Progenitor cell of endocrine pancreas (in vitro differentiated cells): Measurements from ENCODE around the gene CTAG1A. TPM values are rescaled to one million over a fixed set of nuclear protein-coding genes. Genes with fewer than 3 reads are reported as not detected.
"Not testable (repeated sequence)": the region's sequence is repeated elsewhere in the genome, so short reads cannot be mapped to it uniquely, and the experiment has no call there.

Experiments used
- DNase-seq: peaks from one replicate; pipeline ENCODE4 v3.0.0; 2021; ENCODE audit warnings: low spot score; ENCODE audit not compliant: unreplicated experiment
- H3K27ac Mint-ChIP-seq: 2 replicates; pipeline ENCODE4 v1.8.0; 2021; ENCODE audit warnings: mild to moderate bottlenecking, moderate library complexity, mixed read lengths
- H3K27me3 Mint-ChIP-seq: 2 replicates; pipeline ENCODE4 v1.8.0; 2021; ENCODE audit warnings: mixed read lengths
- H3K36me3 Mint-ChIP-seq: 2 replicates; pipeline ENCODE4 v1.8.0; 2022; ENCODE audit warnings: mixed read lengths; ENCODE audit not compliant: insufficient read depth
- H3K4me1 Mint-ChIP-seq: 2 replicates; pipeline ENCODE4 v1.8.0; 2021; ENCODE audit warnings: low read depth, mixed read lengths
- H3K4me3 Mint-ChIP-seq: 2 replicates; pipeline ENCODE4 v1.8.0; 2021; ENCODE audit warnings: low read depth, mild to moderate bottlenecking, moderate library complexity, mixed read lengths
- H3K9me3 Mint-ChIP-seq: 2 replicates; pipeline ENCODE4 v1.8.0; 2021; ENCODE audit warnings: low read depth, mixed read lengths
- total RNA-seq: library from RNA; stranded (reverse); gene quantifications from 2 replicates; pipeline ENCODE4 v1.2.1, GENCODE V29; 2021

Gene CTAG1A
- total RNA-seq, 1 donor from 2014 or later, result not detected

DNA sequence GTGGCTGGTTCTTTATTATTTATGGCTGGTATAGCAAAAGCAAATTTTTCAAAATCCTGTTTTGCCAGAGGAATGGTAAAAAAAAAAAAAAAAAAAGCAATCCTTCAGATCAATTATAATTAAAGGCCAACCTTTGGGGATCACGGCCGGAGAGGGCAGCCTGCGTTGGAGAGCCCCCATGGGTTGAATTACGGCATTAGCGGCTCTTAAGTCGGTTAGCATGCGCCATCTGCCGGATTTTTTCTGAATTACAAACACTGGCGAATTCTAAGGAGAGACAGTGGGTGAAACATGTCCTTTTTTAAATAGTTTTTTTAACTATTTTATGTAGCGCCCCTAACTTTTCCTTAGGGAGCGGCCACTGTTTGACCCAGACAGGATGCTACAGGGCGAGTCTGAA lies 28.7 kb downstream of the CTAG1A start:
- not testable (repeated sequence) for H3K4me1 Mint-ChIP-seq, H3K27me3 Mint-ChIP-seq, H3K4me3 Mint-ChIP-seq, H3K36me3 Mint-ChIP-seq, DNase-seq, H3K9me3 Mint-ChIP-seq, H3K27ac Mint-ChIP-seq

- H3K4me3 Mint-ChIP-seq, H3K27ac Mint-ChIP-seq, H3K4me1 Mint-ChIP-seq, H3K36me3 Mint-ChIP-seq, DNase-seq, H3K9me3 Mint-ChIP-seq, H3K27me3 Mint-ChIP-seq: not testable (repeated sequence)
Observed at GRCh38 chrX:154619182-154619581, 34.2 kb downstream of the CTAG1A start, which contains the start of gene CTAG1B. Gene CTAG1B (minus strand): TSS chrX:154619282. CDS start chrX:154619218, 64 bp downstream.

GRCh38 chrX:154620767-154621414 lies 36.0 kb downstream of the CTAG1A start:
- not testable (repeated sequence) for H3K4me3 Mint-ChIP-seq

DNA sequence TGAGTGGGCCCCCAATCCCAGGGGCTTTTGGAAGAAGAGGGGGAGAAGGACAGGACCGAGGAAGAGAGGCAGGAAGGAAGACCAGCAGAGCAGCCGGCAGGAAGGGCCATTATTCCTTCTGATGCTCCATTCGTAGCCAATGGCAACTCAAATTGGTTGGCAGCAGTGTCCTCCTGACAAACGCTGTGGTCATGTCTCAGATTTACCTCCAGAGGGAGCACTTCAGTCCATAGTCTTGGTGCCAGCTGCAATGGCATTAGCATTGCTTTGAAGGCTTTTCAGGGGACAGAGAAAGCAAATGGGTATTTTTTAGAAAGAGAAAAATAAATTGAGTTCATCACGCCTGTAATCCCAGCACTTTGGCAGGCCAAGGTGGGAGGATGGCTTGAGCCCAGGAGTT lies 44.0 kb downstream of the CTAG1A start:
- H3K4me1 Mint-ChIP-seq, DNase-seq, H3K4me3 Mint-ChIP-seq, H3K36me3 Mint-ChIP-seq, H3K27ac Mint-ChIP-seq, H3K27me3 Mint-ChIP-seq, H3K9me3 Mint-ChIP-seq: not testable (repeated sequence)

More at GRCh38 chrX:154620767-154621414, 36.0 kb downstream of the CTAG1A start:
- not testable (repeated sequence) for H3K36me3 Mint-ChIP-seq, H3K4me1 Mint-ChIP-seq, H3K27me3 Mint-ChIP-seq, H3K27ac Mint-ChIP-seq, H3K9me3 Mint-ChIP-seq, DNase-seq

DNA sequence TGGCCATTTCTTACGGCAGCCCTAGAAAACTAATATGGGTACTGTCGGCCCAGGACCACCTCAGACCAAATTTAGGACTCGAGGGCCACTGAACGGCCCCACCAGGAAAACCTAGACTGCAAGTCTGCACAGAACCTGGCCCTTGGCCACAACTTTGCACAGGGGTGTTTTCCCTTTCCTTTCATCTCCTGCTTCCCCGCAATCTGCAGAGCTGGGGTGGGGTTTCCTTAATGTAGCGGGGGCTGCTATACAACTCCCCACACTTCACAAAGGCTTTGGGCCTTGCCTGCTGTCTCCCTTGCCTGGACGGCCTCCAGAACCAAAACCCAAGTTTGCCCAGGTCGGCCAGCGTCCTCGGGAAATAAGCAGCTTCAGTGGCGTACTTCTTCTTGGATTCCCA lies 46.0 kb downstream of the CTAG1A start:
- H3K27me3 Mint-ChIP-seq, H3K4me1 Mint-ChIP-seq, DNase-seq, H3K27ac Mint-ChIP-seq, H3K36me3 Mint-ChIP-seq, H3K4me3 Mint-ChIP-seq, H3K9me3 Mint-ChIP-seq: not testable (repeated sequence)

- DNase-seq, H3K27ac Mint-ChIP-seq, H3K9me3 Mint-ChIP-seq, H3K4me1 Mint-ChIP-seq, H3K4me3 Mint-ChIP-seq, H3K36me3 Mint-ChIP-seq, H3K27me3 Mint-ChIP-seq: not testable (repeated sequence)
Observed at GRCh38 chrX:154633661-154634060, 48.7 kb downstream of the CTAG1A start.

Other genes starting within 250 kb of the CTAG1A start
- 765 and 777 TPM in 2 replicates for gene FLNA, start 210.5 kb upstream of the CTAG1A start, total RNA-seq
- gene EMD, start 205.8 kb upstream of the CTAG1A start, total RNA-seq, result 42.5 and 45.9 TPM in 2 replicates
- 2,364 and 2,443 TPM in 2 replicates for gene RPL10, start 186.8 kb upstream of the CTAG1A start, total RNA-seq
- gene DNASE1L1, start 175.9 kb upstream of the CTAG1A start, total RNA-seq, result 12.7 and 14.3 TPM in 2 replicates
- 34.5 and 38.4 TPM in 2 replicates for gene TAFAZZIN, start 173.6 kb upstream of the CTAG1A start, total RNA-seq
- 82.1 and 87.5 TPM in 2 replicates for gene ATP6AP1, start 156.5 kb upstream of the CTAG1A start, total RNA-seq
- gene GDI1, start 148.0 kb upstream of the CTAG1A start, total RNA-seq, result 149 and 151 TPM in 2 replicates
- 65.8 and 66.7 TPM in 2 replicates for gene FAM50A, start 141.0 kb upstream of the CTAG1A start, total RNA-seq
- gene PLXNA3, start 126.9 kb upstream of the CTAG1A start, total RNA-seq, result 135 and 148 TPM in 2 replicates
- gene LAGE3, start 105.9 kb upstream of the CTAG1A start, total RNA-seq, result 12.8 and 13.5 TPM in 2 replicates
- 17.7 and 20.0 TPM in 2 replicates for gene UBL4A, start 98.5 kb upstream of the CTAG1A start, total RNA-seq
- gene SLC10A3, start 94.5 kb upstream of the CTAG1A start, total RNA-seq, result 10.4 and 10.9 TPM in 2 replicates
- gene FAM3A, start 68.9 kb upstream of the CTAG1A start, total RNA-seq, result 29.5 and 34.3 TPM in 2 replicates
- gene G6PD, start 38.3 kb upstream of the CTAG1A start, total RNA-seq, result 47.7 and 55.1 TPM in 2 replicates
- 16.7 and 19.1 TPM in 2 replicates for gene IKBKG, start 37.5 kb upstream of the CTAG1A start, total RNA-seq
- not detected in 2 replicates for gene CTAG1B, start 34.1 kb downstream of the CTAG1A start, total RNA-seq
- gene CTAG2, start 68.4 kb downstream of the CTAG1A start, total RNA-seq, result not detected in 2 replicates
- gene GAB3, start 165.9 kb downstream of the CTAG1A start, total RNA-seq, result 0.13 and 0.14 TPM in 2 replicates
- gene DKC1, start 177.7 kb downstream of the CTAG1A start, total RNA-seq, result 58.5 and 61.0 TPM in 2 replicates
- 4.9 and 6.3 TPM in 2 replicates for gene MPP1, start 220.4 kb downstream of the CTAG1A start, total RNA-seq
- gene SMIM9, start 249.5 kb downstream of the CTAG1A start, total RNA-seq, result not detected in 2 replicates